PFSK-1 (cell line): ENCODE results near the gene RICTOR.

ENCODE experiments used
- FOXP2 ChIP-seq: optimal IDR thresholded peaks from 2 replicates; pipeline ENCODE3; 2011; ENCODE audit warnings: borderline replicate concordance, control low read depth, inconsistent platforms; ENCODE audit not compliant: insufficient read depth; ENCODE audit errors: extremely low read length, extremely low read depth
- POLR2AphosphoS5 ChIP-seq: IDR thresholded peaks from 2 replicates; pipeline ENCODE4 v1.6.1; 2012; ENCODE audit warnings: low read depth, mild to moderate bottlenecking, control low read depth, low read length, moderate library complexity
- REST ChIP-seq, 2 experiments: IDR thresholded peaks; 2 replicates each; pipeline versions ENCODE4 v1.6.1 to v1.8.0; 2011 to 2012; ENCODE audit warnings: low read depth in 2 of 2, low read length in 2 of 2, control low read depth in 1 of 2, inconsistent platforms in 1 of 2, mild to moderate bottlenecking in 1 of 2, moderate library complexity in 1 of 2; ENCODE audit not compliant: insufficient read depth in 1 of 2
- SIN3A ChIP-seq: IDR thresholded peaks from 2 replicates; pipeline ENCODE4 v1.6.1; 2012; ENCODE audit warnings: mild to moderate bottlenecking, low read length, moderate library complexity, borderline replicate concordance; ENCODE audit not compliant: insufficient read depth
- TAF1 ChIP-seq: IDR thresholded peaks from 2 replicates; pipeline ENCODE4 v1.6.1; 2012; ENCODE audit warnings: low read length, control low read depth, borderline replicate concordance; ENCODE audit not compliant: insufficient read depth

GRCh38 chr5:39104221-39104620 is 30.0 kb upstream of the RICTOR start:
- no peak for TF ChIP-seq TAF1
- TF ChIP-seq POLR2AphosphoS5: no peak
- no peak for TF ChIP-seq REST (IDR thresholded peaks at IDR 0.05; ENCODE audit: insufficient read depth in 1 of 2, low read depth in 2 of 2, low read length in 2 of 2)
- no peak for TF ChIP-seq SIN3A
- no peak for TF ChIP-seq FOXP2
